Epidermal melanocyte (primary cell): ENCODE results near the gene ATP2A3.

Experiments
- DNase-seq: peaks from one replicate; pipeline ENCODE4 v3.0.0; 2011; ENCODE audit warnings: low spot score; ENCODE audit not compliant: insufficient read length

Gene ATP2A3

DNA sequence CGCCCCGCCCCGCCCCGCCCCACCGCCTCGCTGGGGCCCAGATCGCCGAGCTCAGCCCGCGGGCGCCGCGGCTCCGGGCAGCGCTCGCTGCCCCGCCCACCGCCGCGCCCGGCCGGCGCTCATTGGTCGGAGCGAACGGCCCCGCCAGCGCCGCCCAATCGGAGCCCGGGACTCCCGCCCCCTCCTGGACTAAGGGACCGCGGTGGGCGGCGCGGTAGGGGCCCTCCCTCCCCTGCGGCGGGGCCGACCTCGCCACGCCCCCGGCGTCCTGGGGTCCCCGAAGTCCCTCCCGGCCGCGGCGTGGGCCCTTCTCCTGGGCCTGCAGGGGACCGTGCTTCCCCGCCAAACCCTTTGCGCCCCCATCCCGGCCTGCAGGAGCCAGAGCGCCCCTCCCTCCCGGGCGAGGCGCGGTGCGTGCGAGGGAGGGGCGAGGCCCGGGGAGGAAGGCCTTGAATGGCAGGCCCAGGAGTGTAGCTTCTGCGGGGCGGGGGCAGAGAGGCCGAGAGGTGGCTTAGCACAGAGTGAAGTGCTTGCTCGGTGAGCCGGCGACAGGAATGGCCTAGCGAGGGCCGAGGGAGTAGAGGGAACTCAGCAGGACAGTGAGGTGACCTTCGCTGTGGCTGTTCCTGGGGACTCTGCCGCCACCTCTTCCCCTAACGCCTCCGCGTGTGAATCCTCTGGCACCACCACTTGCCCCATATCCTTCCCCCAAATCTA, 71.1 kb downstream of the ATP2A3 start, which contains the start of gene CAMKK1:
CAMKK1 (minus strand) TSS at position 51 of the 717 bp plus-strand sequence. CDS start 7,366 bp downstream, outside the sequence.
- peak; percentile 92 for DNase-seq

DNA sequence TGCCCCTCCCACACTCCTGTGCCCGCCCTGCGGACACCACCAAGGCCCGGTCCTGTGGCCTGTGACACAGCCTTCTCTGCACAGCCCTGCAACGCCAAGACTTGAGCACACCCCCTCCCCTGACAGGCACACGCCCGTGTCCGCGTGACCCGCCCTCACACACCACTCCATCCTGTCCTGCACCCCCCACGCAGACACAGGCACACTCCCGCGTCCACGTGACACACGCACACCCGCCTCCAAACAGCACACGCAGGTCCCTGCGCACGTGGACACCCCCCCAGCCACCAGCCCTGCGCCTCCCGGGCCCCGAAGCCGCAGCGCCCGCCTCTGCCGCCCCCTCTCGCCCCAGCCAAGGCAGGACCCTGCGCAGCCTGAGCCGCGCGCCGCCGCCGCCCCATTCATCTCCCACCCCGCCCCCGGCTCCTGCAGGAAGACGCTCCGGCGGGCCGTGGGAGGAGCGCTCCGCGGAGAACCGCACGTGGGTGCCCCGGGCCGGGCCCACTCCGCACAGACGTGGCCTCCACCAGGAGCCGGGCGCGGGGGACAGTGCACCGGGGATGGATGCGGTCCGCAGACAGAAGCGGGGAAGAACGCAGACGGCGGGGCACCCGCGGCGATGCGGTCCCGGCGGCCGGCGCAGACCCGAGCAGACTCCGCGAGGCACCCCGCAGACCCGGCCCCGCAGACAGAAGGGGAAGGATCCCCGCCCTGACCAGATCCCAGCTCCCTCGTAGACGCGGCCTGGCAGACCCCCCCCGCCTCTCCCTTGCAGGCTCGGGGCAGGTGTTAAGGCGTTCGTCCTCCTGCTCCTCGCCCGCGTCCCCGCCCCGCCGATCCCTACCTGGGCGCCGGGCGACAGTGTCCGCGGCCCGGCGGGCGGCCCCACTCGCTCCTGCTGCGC, 71.9 kb downstream of the ATP2A3 start:
- DNase-seq, result peak; percentile 84

DNA sequence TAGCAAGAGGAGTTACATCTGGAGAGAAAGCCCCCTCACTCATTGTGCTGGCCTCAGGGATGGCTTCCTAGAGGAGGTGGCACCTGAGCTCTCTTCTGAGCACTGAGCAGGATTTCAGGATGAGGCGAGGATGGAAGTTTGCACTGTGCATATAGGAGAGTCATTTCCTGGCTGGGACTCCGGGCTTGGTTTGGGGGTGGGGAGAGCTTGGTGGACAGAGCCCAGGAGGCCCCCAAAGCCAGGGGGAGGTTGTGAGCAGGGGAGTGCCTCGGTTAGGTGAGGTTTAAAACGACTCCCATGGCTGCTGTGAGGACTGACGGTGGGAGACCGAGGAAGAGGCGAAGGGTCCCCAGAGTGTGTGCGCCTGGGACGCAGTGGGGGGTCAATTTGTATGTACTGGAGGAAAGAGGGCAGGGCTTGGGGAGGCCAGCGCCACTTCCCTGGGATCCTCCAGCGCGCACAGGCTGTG, 72.6 kb downstream of the ATP2A3 start:
- DNase-seq, result no peak

DNA sequence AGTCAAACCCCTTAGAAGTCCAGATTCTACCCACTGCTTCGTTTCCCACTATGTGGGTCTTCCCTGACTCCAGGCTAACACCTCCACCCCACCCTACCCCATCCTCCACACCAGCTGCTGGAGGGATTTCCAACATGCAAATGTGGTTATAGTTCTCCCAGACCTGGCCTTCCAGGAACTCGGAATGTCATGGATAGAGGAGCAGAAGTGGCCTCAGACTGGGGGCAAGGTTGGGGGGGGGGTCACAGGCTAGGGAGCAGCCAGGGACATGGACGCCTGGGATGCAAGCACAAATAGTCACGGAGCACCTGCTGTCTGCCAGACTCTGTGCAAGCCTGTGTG, 73.4 kb downstream of the ATP2A3 start:
- no peak for DNase-seq

DNA sequence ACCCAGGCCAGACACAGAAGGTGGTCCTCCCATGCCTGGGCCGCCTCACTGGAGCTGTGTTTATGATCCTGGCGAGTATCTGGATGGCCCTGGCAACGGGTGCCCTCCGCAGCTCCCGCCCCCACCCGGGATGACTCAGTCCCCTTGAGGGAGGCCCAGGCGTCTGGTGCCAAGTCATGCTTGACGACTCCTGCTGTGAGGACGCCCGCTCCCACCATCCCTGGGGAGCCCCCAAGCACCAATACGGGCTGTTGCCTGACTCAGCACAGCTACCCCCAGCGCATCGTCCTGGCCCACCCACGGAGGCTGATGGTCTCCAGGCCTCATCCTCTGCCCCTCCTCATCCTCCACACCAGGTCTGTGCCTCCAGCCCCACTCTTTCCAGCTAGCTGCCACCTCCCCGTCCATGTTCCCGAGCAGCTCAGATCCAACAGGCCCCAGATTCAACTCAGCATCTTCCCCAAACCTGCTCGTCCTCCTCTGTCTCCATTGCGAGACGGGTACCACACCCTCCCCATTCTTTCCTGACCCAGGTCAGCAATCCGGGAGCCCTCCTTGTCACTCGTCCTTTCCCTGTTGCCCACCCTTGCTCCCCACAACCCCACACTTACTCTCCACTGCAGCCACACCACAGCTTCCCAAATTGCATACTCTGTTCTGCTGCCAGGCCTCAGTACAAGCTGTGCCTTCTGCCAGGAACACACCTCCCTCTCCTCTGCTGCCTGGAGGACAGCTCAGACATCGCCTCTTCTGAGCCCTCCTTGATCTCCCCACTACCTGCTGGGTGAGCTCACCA, 74.0 kb downstream of the ATP2A3 start:
- peak; percentile 78 for DNase-seq

DNA sequence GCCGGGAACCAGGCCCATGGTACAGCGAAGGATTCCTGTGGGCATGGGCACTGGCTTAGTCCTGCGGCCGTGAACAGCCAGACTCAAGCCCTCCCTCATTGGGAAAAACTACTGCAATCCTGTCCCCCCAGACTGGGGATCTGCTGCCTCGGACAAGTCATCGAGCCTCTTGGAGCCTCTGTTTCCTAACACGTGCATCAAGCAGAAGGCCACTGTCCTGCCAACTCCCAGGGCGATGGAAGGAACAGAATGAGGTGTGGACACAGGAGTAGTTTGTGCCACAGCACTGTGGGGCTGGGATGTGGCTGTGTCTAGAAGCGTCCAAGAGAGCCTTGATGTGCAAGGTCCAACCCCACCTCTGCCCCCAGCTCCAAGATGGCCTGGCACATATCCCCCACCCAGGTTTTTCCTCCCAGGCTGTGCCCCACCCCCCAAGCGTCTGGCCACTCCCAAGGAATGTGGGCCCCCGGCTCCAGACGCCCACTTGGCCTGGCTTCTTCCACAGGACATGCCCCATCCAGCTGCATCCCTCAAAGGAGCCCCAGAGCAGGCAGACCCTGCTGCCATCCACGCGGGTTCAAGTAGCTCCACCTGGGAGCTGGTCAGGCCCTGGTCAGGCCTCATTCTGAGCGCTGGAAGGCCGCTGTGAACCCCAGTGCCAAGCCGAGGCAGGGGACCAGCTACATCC, 74.8 kb downstream of the ATP2A3 start:
- no peak for DNase-seq

DNA sequence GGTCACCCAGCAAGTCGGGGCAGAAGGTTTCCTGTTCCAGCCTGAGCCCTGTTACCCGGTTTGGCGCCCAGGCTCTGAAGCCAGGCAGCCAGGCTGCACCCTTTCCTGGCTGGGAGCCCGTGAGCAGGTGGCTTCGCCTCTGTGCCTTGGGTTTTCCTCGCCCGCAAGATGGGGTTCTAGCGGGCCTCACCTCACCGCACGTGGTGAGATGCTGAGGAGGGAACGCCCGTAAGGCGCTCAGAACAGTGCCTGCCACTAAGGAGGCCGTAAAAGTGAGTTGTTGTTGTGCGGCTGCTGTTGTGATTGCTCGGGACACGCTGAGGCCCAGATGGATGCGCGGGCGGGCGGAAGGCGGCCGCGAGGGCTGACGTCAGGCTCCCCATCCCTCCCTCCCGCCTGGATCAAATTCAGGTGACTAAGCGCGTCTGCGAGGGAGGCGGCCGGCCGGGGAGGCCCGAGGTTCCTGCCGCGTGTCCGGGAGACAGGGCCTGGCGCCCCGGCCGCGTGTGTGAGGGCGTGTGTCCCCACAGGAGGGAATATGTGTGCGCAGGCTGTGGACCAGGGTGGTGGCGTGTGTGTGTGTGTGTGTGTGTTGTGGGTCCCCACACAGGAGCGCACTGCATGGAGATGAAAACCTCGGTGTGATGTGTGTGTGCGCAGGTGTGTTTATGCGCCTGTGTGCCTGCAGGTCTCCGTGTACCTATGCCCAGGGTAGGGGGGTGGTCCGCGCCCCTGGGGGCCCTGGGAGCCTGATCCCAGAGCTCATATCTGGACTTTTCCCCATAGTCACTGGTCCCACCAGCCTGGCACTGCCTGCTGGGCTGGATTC, 75.7 kb downstream of the ATP2A3 start:
- peak; percentile 73 for DNase-seq

DNA sequence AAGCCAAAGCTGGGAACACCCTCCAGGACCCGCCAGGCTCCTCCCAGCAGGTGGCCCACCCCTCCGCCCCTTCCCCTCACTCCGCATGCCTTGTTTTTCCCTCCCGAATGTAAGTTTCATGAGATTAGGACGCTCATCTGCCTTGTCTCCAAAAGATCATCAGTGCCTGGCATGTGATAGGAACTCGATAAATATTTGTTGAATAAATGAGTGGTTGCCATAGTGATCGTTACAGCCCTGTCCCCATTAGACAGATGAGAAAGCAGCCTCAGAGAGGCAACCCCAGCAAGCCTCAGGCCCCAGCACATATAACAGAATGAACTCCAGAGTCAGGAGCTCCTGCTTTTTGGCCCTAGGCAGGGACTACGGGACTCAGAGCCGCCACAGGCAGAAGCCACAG, 76.4 kb downstream of the ATP2A3 start:
- no peak for DNase-seq

DNA sequence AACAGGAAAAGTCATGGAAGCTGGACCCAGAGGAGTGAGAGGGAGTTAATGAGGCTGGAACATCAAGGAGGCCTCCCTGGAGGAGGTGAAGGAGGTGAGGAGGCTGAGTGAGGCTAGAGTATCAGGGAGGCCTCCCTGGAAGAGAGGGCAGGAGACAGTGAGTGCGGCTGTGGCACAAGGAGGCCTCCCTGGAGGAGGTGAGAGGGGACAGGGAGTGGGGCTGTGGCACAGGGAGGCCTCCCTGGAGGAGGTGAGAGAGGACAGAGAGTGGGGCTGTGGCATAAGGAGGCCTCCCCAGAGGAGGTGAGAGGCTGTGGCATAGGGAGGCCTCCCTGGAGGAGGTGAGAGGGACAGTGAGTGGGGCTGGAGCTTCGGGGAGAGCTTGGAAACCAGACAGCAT, 76.8 kb downstream of the ATP2A3 start:
- no peak for DNase-seq

DNA sequence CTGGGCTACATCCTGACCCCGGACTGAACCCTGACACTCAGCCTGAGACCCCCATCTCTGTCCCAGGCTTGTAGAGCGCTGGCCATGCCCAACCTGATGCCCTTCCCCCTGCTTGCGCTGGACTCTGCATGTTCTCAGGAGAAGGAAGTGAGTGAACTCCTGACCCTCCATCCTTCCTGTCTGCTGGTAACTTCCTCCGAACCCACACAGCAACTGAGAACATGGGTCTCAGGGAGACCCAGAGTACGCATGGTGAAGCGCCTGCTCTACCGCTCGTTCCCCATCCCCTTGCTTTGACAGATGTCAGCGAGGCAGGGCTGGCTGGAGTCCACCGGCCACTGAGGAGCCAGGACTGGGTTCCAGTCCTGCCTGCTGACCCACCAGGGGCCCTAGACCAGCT, 77.5 kb downstream of the ATP2A3 start:
- DNase-seq, result no peak

DNA sequence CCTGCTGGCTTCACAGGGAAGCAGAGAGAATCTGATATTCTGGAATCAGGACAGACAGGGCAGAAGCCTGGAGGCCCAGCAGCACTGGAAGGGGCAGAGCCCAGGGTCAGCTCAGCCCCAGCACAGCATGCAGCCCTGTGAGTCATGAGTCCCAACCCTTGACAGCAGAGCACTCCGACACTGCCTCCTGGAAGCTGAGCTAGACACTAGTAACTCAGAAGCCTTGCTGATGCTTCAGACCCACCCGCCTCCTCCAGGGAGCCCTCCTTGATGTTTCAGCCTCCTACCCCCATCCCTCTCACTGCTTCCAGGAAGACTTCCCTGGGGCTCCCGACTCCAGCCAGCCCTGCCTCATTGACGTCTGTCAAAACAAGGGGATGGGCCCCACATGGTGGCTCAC, 78.3 kb downstream of the ATP2A3 start:
- no peak for DNase-seq

DNA sequence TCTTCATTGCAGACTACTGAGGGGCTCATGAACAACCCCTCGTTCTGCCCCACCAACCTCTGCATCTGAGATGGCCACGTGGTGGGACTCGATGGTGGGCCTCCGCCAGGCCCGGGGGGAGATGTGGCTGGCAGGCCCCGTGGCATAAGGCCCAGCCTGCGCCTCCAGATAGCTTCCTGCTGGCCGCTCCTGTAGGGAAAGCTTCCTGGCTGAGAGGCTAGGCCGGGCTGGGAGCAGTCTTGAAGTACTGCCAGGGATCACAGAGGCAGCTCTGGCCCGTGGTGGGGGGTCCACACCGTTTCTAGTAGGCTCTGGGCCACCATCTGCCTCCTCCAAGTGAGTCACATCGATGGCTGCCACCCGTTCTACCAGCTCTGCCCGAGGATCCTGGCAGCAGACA, 79.0 kb downstream of the ATP2A3 start:
- no peak for DNase-seq

DNA sequence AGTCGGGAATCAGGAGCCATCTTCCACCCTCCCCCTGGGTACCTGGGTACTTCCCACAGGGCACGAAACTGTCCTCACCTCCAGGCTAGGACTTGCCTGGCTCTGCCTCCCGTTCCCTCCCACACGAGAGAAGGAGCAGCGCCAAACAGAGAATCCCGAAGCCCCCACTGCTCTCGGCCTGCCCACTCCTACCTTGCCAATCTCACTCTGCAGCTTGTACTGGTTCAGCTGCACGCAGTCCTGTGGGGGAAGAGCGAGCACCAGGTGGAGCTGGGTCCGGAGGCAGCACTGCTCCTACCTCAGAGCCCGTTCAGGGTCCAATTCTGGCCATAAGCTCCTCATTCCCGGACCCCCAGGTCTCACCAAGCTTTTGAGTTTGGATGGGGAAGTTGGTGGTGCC, 80.0 kb downstream of the ATP2A3 start:
- DNase-seq, result no peak

DNA sequence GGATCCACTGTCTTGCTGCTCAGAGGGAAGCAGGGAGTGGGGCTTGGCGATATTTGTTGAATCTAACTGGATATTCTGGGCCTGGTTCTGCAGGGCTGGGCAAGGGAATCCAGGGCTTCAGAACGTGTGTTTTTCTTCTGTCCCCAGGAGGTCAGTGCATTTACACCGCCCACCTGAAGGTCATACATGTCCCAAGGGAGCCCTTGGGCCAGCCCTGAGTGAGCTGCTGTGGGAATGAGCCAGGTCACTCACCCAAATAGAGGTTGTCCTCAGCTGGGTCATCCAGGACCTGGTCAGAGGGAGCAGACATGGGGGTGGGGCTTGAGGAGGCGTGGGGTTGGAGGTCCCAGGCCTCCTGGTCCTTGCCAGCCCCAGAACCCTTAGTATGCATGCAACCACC, 82.0 kb downstream of the ATP2A3 start:
- no peak for DNase-seq

DNA sequence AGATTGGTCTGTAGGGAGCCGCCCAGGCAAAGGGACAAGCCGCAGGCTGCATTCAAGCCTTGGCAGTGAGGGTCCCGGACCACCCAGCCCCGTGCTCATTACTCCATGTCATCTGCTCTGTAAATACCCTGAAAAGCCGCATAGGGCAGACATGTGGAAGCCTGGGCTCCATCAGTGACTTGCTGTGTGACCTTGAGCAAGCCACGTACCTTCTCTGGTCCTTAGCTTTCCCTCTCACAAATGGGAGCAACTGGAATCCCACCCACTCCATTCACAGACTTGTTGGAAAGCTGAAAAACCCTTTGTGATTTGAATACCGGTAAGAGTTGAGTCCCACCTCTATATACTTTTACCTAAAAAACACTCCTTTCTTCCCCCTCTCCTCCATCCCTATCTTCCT, 83.3 kb downstream of the ATP2A3 start:
- no peak for DNase-seq

DNA sequence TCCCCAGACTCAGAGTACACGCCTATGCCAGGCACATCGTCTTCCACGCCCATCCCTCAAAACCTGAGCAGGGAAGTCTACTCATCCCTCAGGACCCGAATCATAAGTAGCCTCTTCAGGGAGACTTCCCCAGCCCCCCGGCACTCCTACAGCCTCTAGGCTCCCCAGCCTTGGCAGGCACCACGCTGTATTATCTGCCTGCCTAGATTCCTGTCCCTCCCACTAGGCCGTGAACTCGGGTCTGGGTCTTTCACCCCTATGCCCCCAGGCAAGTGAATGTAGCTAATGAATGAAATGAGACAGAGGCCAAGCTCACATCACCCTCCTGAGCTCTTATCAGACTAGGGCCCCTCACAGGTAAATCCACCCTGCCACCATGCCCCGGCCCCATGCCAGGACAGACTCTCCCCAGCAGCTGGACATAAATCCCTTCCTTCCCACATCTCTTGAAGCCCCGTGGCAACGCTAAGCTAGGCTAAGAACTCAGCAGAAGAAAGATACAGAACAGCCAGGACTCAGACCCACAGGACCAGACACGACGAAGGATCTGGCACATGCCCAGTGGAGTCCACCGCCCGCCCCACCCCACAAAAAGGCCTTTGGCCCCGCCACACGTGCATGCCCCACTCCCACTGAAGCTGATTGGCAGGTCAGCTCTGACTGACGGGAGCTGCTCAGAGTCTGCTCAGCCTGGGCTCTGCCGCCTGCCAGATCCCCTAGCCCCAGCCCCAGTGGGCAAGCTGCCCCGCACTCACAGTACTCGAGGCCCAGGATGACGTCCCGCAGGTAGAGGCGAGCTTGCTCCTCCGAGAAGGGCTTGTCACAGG, 84.4 kb downstream of the ATP2A3 start:
- DNase-seq, result no peak

DNA sequence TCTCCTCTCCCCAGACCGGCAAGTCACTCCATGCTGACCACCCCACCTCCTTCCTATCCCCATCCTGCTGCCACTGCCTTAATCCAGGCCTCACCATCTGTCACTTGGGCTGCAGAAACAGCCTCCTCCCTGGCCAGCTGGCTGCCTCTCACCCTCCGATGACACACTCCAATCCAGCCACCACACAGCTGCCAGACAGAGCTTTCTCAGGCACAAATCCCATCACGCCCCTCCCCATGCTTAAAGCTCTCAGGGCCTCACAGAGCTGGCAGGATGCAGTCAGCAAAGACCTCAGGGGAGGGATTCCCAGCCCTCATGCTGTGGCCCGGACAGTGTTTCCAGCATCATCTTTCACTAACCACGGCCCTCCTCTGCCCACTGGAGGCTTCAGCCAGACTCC, 85.1 kb downstream of the ATP2A3 start:
- peak; percentile 58 for DNase-seq

DNA sequence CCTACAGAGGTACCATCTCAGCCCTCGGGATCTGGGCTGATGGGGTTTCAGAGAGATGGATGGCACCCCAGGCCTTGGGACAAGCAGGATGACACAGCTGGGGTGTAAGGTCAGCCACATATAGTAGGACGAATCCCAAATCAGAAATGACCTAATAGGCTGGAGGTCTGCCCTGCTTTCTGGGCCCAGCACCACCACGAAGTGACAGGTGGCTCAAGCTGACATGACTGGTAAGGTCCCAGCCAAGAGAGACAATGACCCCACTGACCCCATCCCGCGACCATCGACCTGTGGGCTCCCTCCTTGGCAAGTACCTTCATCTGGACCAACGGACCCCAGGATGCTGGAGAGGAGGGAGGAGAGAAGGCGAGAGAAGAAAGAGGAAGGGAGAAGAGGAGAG, 87.0 kb downstream of the ATP2A3 start:
- DNase-seq, result no peak

DNA sequence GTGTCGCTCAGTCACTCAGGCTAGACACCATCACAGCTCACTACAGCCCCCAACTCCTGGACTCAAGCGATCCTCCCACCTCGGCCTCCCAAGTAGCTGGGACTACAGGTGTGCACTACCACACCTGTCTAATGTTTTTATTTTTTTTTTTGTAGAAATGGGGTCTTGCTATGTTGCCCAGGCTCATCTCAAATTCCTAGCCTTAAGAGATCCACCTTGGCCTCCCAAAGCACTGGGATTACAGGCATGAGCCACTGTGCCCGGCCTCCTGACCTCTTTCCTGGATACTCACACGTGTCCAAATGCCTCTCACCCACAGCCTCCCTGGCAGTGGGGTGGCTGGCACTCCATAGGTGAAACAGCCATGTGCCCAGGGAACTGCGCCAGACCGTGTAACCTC, 88.9 kb downstream of the ATP2A3 start:
- no peak for DNase-seq
